Measurements from ENCODE around the gene HNRNPK. TPM values are rescaled to one million over a fixed set of nuclear protein-coding genes. Genes with fewer than 3 reads are reported as not detected.

HNRNPK gene
- total RNA-seq, 1 donor from 2014 or later: 720 TPM

DNA sequence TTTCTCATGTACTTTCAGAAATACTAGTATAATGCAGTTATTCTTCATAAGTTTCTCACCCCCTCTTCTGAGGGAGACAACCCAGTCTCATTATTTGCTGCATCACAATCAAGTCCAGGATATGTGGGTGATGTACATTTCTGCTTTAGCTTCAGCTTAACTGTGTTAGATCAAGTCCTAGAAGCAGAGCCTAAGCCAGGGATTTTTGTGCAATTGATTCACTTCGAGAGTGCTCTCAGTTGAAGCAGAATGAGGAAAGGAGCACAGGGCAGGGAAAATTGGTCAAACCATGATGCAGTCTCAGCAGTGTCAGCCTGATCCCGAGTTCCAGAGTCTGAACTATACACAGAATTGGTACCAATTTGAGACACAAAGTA, 15.1 kb downstream of the HNRNPK start:
- DNase-seq (ENCODE audit: low spot score, unreplicated experiment): no peak
- H3K9me3 Mint-ChIP-seq (ENCODE audit: low read depth): no peaks in the 10 kb centered on the region
- no peak for TF ChIP-seq CTCF (IDR thresholded peaks at IDR 0.05; ENCODE audit: unreplicated experiment)

GRCh38 chr9:83962165-83962564, 17.9 kb downstream of the HNRNPK start:
- no peak overlapping the region for H3K27ac Mint-ChIP-seq
- H3K9me3 Mint-ChIP-seq (ENCODE audit: low read depth): no peaks in the 10 kb centered on the region
- no peak for TF ChIP-seq CTCF (IDR thresholded peaks at IDR 0.05; ENCODE audit: unreplicated experiment)
- no peak for DNase-seq (ENCODE audit: low spot score, unreplicated experiment)
- no peaks in the 10 kb centered on the region for H3K4me1 Mint-ChIP-seq (ENCODE audit: low read depth)
- H3K27me3 Mint-ChIP-seq: no peaks in the 10 kb centered on the region
- H3K36me3 Mint-ChIP-seq (ENCODE audit: insufficient read depth): peaks cover 3% of the 10 kb centered on the region
- no peak overlapping the region for H3K4me3 Mint-ChIP-seq (ENCODE audit: low read depth)

More for the DNA sequence above, 15.1 kb downstream of the HNRNPK start:
- no peak overlapping the region for H3K4me3 Mint-ChIP-seq (ENCODE audit: low read depth)
- peak overlapping the region; percentile 91 for H3K27ac Mint-ChIP-seq
- no peaks in the 10 kb centered on the region for H3K27me3 Mint-ChIP-seq
- H3K4me1 Mint-ChIP-seq (ENCODE audit: low read depth): no peaks in the 10 kb centered on the region
- peaks cover 22% of the 10 kb centered on the region for H3K36me3 Mint-ChIP-seq (ENCODE audit: insufficient read depth)

GRCh38 chr9:83960991-83961390, 19.0 kb downstream of the HNRNPK start:
- H3K36me3 Mint-ChIP-seq (ENCODE audit: insufficient read depth): peaks cover under 1% of the 10 kb centered on the region
- no peaks in the 10 kb centered on the region for H3K27me3 Mint-ChIP-seq
- TF ChIP-seq CTCF (IDR thresholded peaks at IDR 0.05; ENCODE audit: unreplicated experiment): no peak
- H3K27ac Mint-ChIP-seq: no peak overlapping the region
- DNase-seq (ENCODE audit: low spot score, unreplicated experiment): no peak
- H3K4me1 Mint-ChIP-seq (ENCODE audit: low read depth): peaks cover 3% of the 10 kb centered on the region
- no peak overlapping the region for H3K4me3 Mint-ChIP-seq (ENCODE audit: low read depth)
- H3K9me3 Mint-ChIP-seq (ENCODE audit: low read depth): no peaks in the 10 kb centered on the region

- Mint-ChIP-seq H3K36me3 (ENCODE audit: insufficient read depth) (peaks cover 1% of the 10 kb centered on the region), H3K27ac (no peak overlapping the region), H3K9me3 (ENCODE audit: low read depth) (no peaks in the 10 kb centered on the region), H3K27me3 (no peaks in the 10 kb centered on the region), H3K4me1 (ENCODE audit: low read depth) (peaks cover 6% of the 10 kb centered on the region), H3K4me3 (ENCODE audit: low read depth) (no peak overlapping the region)
- no peak for TF ChIP-seq CTCF (IDR thresholded peaks at IDR 0.05; ENCODE audit: unreplicated experiment)
- DNase-seq (ENCODE audit: low spot score, unreplicated experiment): no peak
Observed at GRCh38 chr9:83959061-83959460, 21.0 kb downstream of the HNRNPK start.

DNA sequence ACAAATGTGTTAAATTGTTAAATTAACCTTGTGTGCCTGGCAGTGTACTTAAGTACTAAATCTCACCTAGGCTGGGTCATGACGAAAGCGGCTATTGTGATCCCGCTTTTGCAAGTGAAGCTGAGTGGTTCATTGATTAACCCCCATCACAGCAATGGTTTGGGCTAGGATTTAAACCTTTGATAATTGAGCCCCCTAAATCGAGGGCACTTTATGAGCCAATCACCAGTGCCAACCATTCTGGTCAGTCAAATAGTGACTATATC, 22.8 kb downstream of the HNRNPK start:
- H3K27me3 Mint-ChIP-seq: no peaks in the 10 kb centered on the region
- TF ChIP-seq CTCF (IDR thresholded peaks at IDR 0.05; ENCODE audit: unreplicated experiment): no peak
- peaks cover 1% of the 10 kb centered on the region for H3K36me3 Mint-ChIP-seq (ENCODE audit: insufficient read depth)
- peak overlapping the region; percentile 96 for H3K27ac Mint-ChIP-seq
- H3K4me1 Mint-ChIP-seq (ENCODE audit: low read depth): peaks cover 6% of the 10 kb centered on the region
- DNase-seq (ENCODE audit: low spot score, unreplicated experiment): no peak
- H3K9me3 Mint-ChIP-seq (ENCODE audit: low read depth): no peaks in the 10 kb centered on the region
- H3K4me3 Mint-ChIP-seq (ENCODE audit: low read depth): peak overlapping the region; percentile 89

All from progenitor cell of endocrine pancreas (in vitro differentiated cells).